ENCODE results near the gene TMEM53. TPM values are rescaled to one million over a fixed set of nuclear protein-coding genes. Genes with fewer than 3 reads are reported as not detected.
A peak's percentile ranks its signal among the peaks of the same experiment; 100 is the strongest.

Gene TMEM53
- total and polyA plus RNA-seq, 2 of the 8 experiments (the other 6 are each of a cell fraction or from before 2014, with no cell fraction given): 6.7 to 27.9 TPM

DNA sequence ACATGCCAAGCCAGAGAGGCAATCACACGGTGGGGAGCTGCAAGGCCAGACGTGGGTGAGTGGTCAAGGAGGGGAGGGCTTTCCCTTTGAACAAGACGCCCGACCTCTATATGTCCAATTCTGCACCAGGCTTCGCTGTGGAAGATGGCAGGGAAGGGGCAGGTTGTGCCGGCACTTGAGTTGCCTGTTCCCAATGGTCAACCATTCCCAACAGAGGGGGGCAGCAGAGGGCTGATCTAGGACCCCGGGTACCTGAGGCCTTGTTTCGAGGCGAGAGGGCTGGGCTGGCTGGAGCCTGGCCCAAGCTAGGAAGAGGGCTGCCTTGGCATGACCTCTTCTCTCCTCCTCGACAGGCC, 64.9 kb downstream of the TMEM53 start:
- no peak overlapping the region for H4K5ac ChIP-seq (ENCODE audit: insufficient read length, low read depth, low read length)
- no peak overlapping the region for H3K9ac ChIP-seq (replicated peaks in 1 of 4; ENCODE audit: extremely low read depth in 1 of 4, low read depth in 3 of 4, low read length in 3 of 4)
- FAIRE-seq (peak; percentile 85), DNase-seq (ENCODE audit: low read depth in 1 of 2, low spot score in 2 of 2) (peak; percentile 67 to 93)
- no peak overlapping the region for H2BK120ac ChIP-seq (replicated peaks; ENCODE audit: low read depth, low read length)
- H3K9me3 ChIP-seq (ENCODE audit: insufficient read depth in 2 of 2, low read depth in 1 of 2, low read length in 1 of 2): no peaks in the 10 kb centered on the region
- no peak overlapping the region for H3K4me3 ChIP-seq (ENCODE audit: extremely low read depth in 1 of 4, insufficient read depth in 2 of 4, low read depth in 3 of 4, low read length in 4 of 4)
- WGBS, 2 experiments (ENCODE audit: extremely low coverage in 1 of 2, insufficient coverage in 1 of 2, insufficient read length in 1 of 2, insufficient replicate concordance in 2 of 2, low coverage in 1 of 2, low lambda C conversion rate in 2 of 2, missing lambda C conversion rate in 1 of 2): 56% methylated on average over 10 of the region's 10 CpGs; no CpG with 5 or more reads in 1 of the 2 experiments
- H2BK20ac ChIP-seq (ENCODE audit: low read length): no peak overlapping the region
- H3K18ac ChIP-seq (ENCODE audit: extremely low read depth, low read length): no peak overlapping the region
- H3K14ac ChIP-seq (ENCODE audit: insufficient read length): no peak overlapping the region
- no peak overlapping the region for H3K56ac ChIP-seq (replicated peaks; ENCODE audit: insufficient read length, low read depth, low read length)
- H3K36me3 ChIP-seq (ENCODE audit: control insufficient read depth in 2 of 4, insufficient read depth in 4 of 4, low read length in 3 of 4): no peaks in the 10 kb centered on the region
- no peak overlapping the region for H4K8ac ChIP-seq (ENCODE audit: extremely low read depth, insufficient read depth, low read length)
- H2AFZ ChIP-seq (ENCODE audit: low read length): no peak overlapping the region
- H3K27me3 ChIP-seq (replicated peaks in 1 of 4; ENCODE audit: control insufficient read depth in 3 of 4, extremely low read depth in 1 of 4, insufficient read depth in 3 of 4, low read length in 3 of 4): no peaks in the 10 kb centered on the region
- peaks cover 0 to 11% of the 10 kb centered on the region in 2 experiments for H4K20me1 ChIP-seq (replicated peaks in 1 of 2; ENCODE audit: control insufficient read depth in 1 of 2, insufficient read depth in 2 of 2, low read length in 2 of 2)
- H2BK12ac ChIP-seq (ENCODE audit: low read depth, low read length): no peak overlapping the region
- 0 out of 2 replicates have a peak overlapping the region, but pooled peaks have one; percentile 35 for H2BK5ac ChIP-seq (ENCODE audit: low read depth, low read length)
- no peaks in the 10 kb centered on the region for H3K79me1 ChIP-seq (ENCODE audit: low read depth, low read length)
- H3K23ac ChIP-seq (ENCODE audit: insufficient read length): no peak overlapping the region
- no peak overlapping the region for H2AK5ac ChIP-seq (ENCODE audit: low read depth, low read length)
- POLR2A ChIA-PET (ENCODE audit: partially characterized antibody): interaction anchor here (0.9 to 6.8 kb wide), 5 partner anchors 23 to 108 kb away, joined by 3 to 58 read pairs (median 4); no protein-coding TSS in a partner anchor
- H3K4me1 ChIP-seq (replicated peaks in 1 of 4; ENCODE audit: control insufficient read depth in 3 of 4, insufficient read depth in 4 of 4, low read length in 3 of 4): peaks cover 2 to 18% (median 11%) of the 10 kb centered on the region in 4 experiments; a peak in 6 of 7 replicates
- H3K27ac ChIP-seq (ENCODE audit: low read depth, low read length): no peak overlapping the region
- peaks cover 3% of the 10 kb centered on the region; the same call in 1 of the 2 replicates for H3K23me2 ChIP-seq (ENCODE audit: low read depth, low read length)
- no peaks in the 10 kb centered on the region for H3K79me2 ChIP-seq (ENCODE audit: control insufficient read depth in 1 of 2, insufficient read depth in 2 of 2, low read length in 2 of 2)
- no peak overlapping the region for H3K4me2 ChIP-seq (ENCODE audit: insufficient read depth in 1 of 2, low read depth in 2 of 2, low read length in 2 of 2)
- no peak overlapping the region for H2BK15ac ChIP-seq (ENCODE audit: low read length)
- H3K4ac ChIP-seq (replicated peaks; ENCODE audit: insufficient read length, low read depth, low read length): peak overlapping the region; percentile 65
- CTCF ChIA-PET (ENCODE audit: partially characterized antibody): interaction anchor here (0.6 to 7.0 kb wide), 44 partner anchors 10 to 561 kb away, joined by 3 to 129 read pairs (median 5); no protein-coding TSS in a partner anchor
- peak overlapping the region; percentile 67 for H4K91ac ChIP-seq (replicated peaks; ENCODE audit: insufficient read length, low read length)
- TF ChIP-seq JUN (IDR thresholded peaks at IDR 0.05; ENCODE audit: low read depth, low read length) (no peak), EZH2 (IDR thresholded peaks at IDR 0.05; ENCODE audit: low read depth, low read length, severe bottlenecking) (no peak), KDM1A (IDR thresholded peaks at IDR 0.05; ENCODE audit: borderline replicate concordance, low read length) (no peak), SUZ12 (IDR thresholded peaks at IDR 0.05; ENCODE audit: low read length) (no peak), EP300 (IDR thresholded peaks at IDR 0.05; ENCODE audit: borderline replicate concordance in 1 of 2, low read depth in 2 of 2, low read length in 2 of 2) (no peak), JUND (IDR thresholded peaks at IDR 0.05; ENCODE audit: low read length) (no peak), EGR1 (IDR thresholded peaks at IDR 0.05; ENCODE audit: borderline replicate concordance, low read depth, low read length) (no peak), SP4 (IDR thresholded peaks at IDR 0.05; ENCODE audit: low read length) (no peak), MAFK (IDR thresholded peaks at IDR 0.05; ENCODE audit: low read depth, low read length) (no peak), PHF8 (conservative IDR thresholded peaks at IDR 0.05; ENCODE audit: low read depth, low read length) (no peak), TAF7 (optimal IDR thresholded peaks at IDR 0.05; ENCODE audit: borderline replicate concordance, low read depth, low read length) (no peak), FOSL1 (IDR thresholded peaks at IDR 0.05; ENCODE audit: insufficient read depth, low read depth, low read length) (no peak)
- TF ChIP-seq, protein P1, sequence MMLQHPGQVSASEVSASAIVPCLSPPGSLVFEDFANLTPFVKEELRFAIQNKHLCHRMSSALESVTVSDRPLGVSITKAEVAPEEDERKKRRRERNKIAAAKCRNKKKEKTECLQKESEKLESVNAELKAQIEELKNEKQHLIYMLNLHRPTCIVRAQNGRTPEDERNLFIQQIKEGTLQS (IDR thresholded peaks at IDR 0.05; ENCODE audit: insufficient read depth, low read depth, low read length): no peak

All from H1 (cell line).